Liver (tissue), 9 donors: ENCODE measurements around the gene SAA1. TPM values are rescaled to one million over a fixed set of nuclear protein-coding genes. Genes with fewer than 3 reads are reported as not detected.

ENCODE experiments used
- DNase-seq: peaks from one replicate; pipeline ENCODE4 v3.0.0-alpha.2; 2017; ENCODE audit warnings: low spot score
- H3K27ac ChIP-seq, 2 donors: one replicate each; pipeline ENCODE4 v1.7.0; 2013; ENCODE audit warnings: inconsistent platforms in 2 of 2, low read length in 2 of 2, control low read depth in 1 of 2, low read depth in 1 of 2, mild to moderate bottlenecking in 1 of 2
- H3K27me3 ChIP-seq, 4 donors: one replicate each; pipeline versions ENCODE4 v1.6.1 to v1.7.0; 2013; ENCODE audit warnings: low read length in 3 of 4, inconsistent platforms in 1 of 4, mild to moderate bottlenecking in 1 of 4, moderate library complexity in 1 of 4; ENCODE audit not compliant: control insufficient read depth in 4 of 4, insufficient read depth in 4 of 4
- H3K36me3 ChIP-seq, 4 donors: one replicate each; pipeline versions ENCODE4 v1.6.1 to v1.7.0; 2013; ENCODE audit warnings: low read length in 3 of 4, mild to moderate bottlenecking in 3 of 4, low read depth in 1 of 4, moderate library complexity in 1 of 4; ENCODE audit not compliant: control insufficient read depth in 4 of 4, insufficient read depth in 3 of 4
- H3K4me1 ChIP-seq, 4 donors: one replicate each; pipeline versions ENCODE4 v1.6.1 to v1.7.0; 2013; ENCODE audit warnings: low read length in 3 of 4, mild to moderate bottlenecking in 3 of 4, moderate library complexity in 1 of 4; ENCODE audit not compliant: control insufficient read depth in 4 of 4, insufficient read depth in 4 of 4
- H3K4me3 ChIP-seq, 3 donors: one replicate each; pipeline versions ENCODE4 v1.6.1 to v1.7.0; 2013; ENCODE audit warnings: low read length in 3 of 3, control low read depth in 1 of 3, low read depth in 1 of 3, mild to moderate bottlenecking in 1 of 3
- H3K9ac ChIP-seq, 2 donors: one replicate each; pipeline ENCODE4 v1.7.0; 2013; ENCODE audit warnings: low read length in 2 of 2, mild to moderate bottlenecking in 2 of 2, moderate library complexity in 2 of 2, control low read depth in 1 of 2, low read depth in 1 of 2
- H3K9me3 ChIP-seq, 4 donors: one replicate each; pipeline versions ENCODE4 v1.6.1 to v1.7.0; 2013; ENCODE audit warnings: low read length in 3 of 4; ENCODE audit not compliant: control insufficient read depth in 4 of 4
- ATF3 ChIP-seq: IDR thresholded peaks from 2 replicates; pipeline ENCODE4 v1.6.1; 2016; ENCODE audit warnings: antibody characterized with exemption
- CTCF ChIP-seq: fragments of 150-350 bp; IDR thresholded peaks from 2 replicates; pipeline ENCODE4 v1.5.1; 2017; ENCODE audit warnings: improper control_type of control experiment, low read depth, low read length; ENCODE audit not compliant: missing input control
- EGR1 ChIP-seq, 2 donors: IDR thresholded peaks; 2 replicates each; pipeline ENCODE4 v1.6.1; 2016 to 2018; ENCODE audit warnings: antibody characterized with exemption in 2 of 2, low read depth in 2 of 2
- FOXA1 ChIP-seq: IDR thresholded peaks from 2 replicates; pipeline ENCODE4 v1.6.1; 2016; ENCODE audit warnings: antibody characterized with exemption
- FOXA2 ChIP-seq: IDR thresholded peaks from 2 replicates; pipeline ENCODE4 v1.6.1; 2016; ENCODE audit warnings: antibody characterized with exemption
- GABPA ChIP-seq, 2 donors: IDR thresholded peaks in 1 of 2; conservative IDR thresholded peaks in 1 of 2; 2 replicates each; pipeline ENCODE4 v1.6.1; 2016; ENCODE audit warnings: antibody characterized with exemption in 2 of 2, mild to moderate bottlenecking in 1 of 2, moderate library complexity in 1 of 2
- HNF4A ChIP-seq, 2 donors: conservative IDR thresholded peaks; 2 replicates each; pipeline ENCODE4 v1.6.1; 2016; ENCODE audit warnings: antibody characterized with exemption in 2 of 2, mild to moderate bottlenecking in 2 of 2
- HNF4G ChIP-seq: IDR thresholded peaks from 2 replicates; pipeline ENCODE4 v1.6.1; 2016; ENCODE audit warnings: antibody characterized with exemption
- JUND ChIP-seq, 2 donors: IDR thresholded peaks; 2 replicates each; pipeline ENCODE4 v1.6.1; 2016; ENCODE audit warnings: antibody characterized with exemption in 2 of 2
- MAX ChIP-seq: IDR thresholded peaks from 2 replicates; pipeline ENCODE4 v1.6.1; 2016; ENCODE audit warnings: antibody characterized with exemption
- NR2F2 ChIP-seq: IDR thresholded peaks from 2 replicates; pipeline ENCODE4 v1.6.1; 2016; ENCODE audit warnings: antibody characterized with exemption
- RAD21 ChIP-seq, 2 donors: IDR thresholded peaks; 2 replicates each; pipeline ENCODE4 v1.6.1; 2016; ENCODE audit warnings: antibody characterized with exemption in 2 of 2, mild to moderate bottlenecking in 2 of 2
- REST ChIP-seq: IDR thresholded peaks from 2 replicates; pipeline ENCODE4 v1.6.1; 2016; ENCODE audit warnings: antibody characterized with exemption, mild to moderate bottlenecking
- RXRA ChIP-seq, 2 donors: IDR thresholded peaks; 2 replicates each; pipeline ENCODE4 v1.6.1; 2017 to 2018; ENCODE audit warnings: antibody characterized with exemption in 2 of 2, mild to moderate bottlenecking in 1 of 2
- SP1 ChIP-seq: IDR thresholded peaks from 2 replicates; pipeline ENCODE4 v1.6.1; 2018; ENCODE audit warnings: antibody characterized with exemption, mild to moderate bottlenecking
- TAF1 ChIP-seq: conservative IDR thresholded peaks from 2 replicates; pipeline ENCODE4 v1.6.1; 2016; ENCODE audit warnings: antibody characterized with exemption, mild to moderate bottlenecking
- YY1 ChIP-seq: IDR thresholded peaks from 2 replicates; pipeline ENCODE4 v1.6.1; 2016; ENCODE audit warnings: antibody characterized with exemption, mild to moderate bottlenecking
- ZBTB33 ChIP-seq: IDR thresholded peaks from 2 replicates; pipeline ENCODE4 v1.6.1; 2016; ENCODE audit warnings: antibody characterized with exemption
- WGBS: extraction: QIAGEN DNeasy Blood & Tissue Kit; methylation state at CpG from one replicate; pipeline ENCODE4 v1.1.7; 2013; 5-methylcytosine and 5-hydroxymethylcytosine counted together
- polyA plus RNA-seq, 2 donors: library from polyadenylated mRNA; stranded (reverse) in 1 of 2; unstranded in 1 of 2; fragments of 200-250 nt in 1 of 2; fragments of >200 nt in 1 of 2; fragmentation: Nextera tagmentation in 1 of 2; extraction: Ambion mirVana in 1 of 2; gene quantifications; one replicate each; pipeline versions ENCODE4 v1.2.1 to v1.2.3, GENCODE V29; 2013 to 2015
- total RNA-seq, 2 donors: library from RNA; depleted of rRNA; stranded (reverse); fragments of >200 nt; gene quantifications; one replicate each; pipeline ENCODE4 v1.2.3, GENCODE V29; 2014
- donor health status: healthy.
- donor health status: healthy.
- donor health status: healthy.
- donor health status: healthy.
- donor health status: healthy.

The SAA1 gene
- total and polyA plus RNA-seq, 4 donors: 20.4 to 33,277 (median 21,062) TPM

- 38% methylated on average over 2 of the region's 2 CpGs for WGBS
- Histone ChIP-seq H3K4me1 (peaks cover 0 to 27% (median 14%) of the 10 kb centered on the region in 4 donors), H3K36me3 (peaks cover 0 to 10% (median 4%) of the 10 kb centered on the region in 4 donors), H3K9me3 (no peaks in the 10 kb centered on the region), H3K9ac (peak within 1 kb of the TSS; percentile 29 to 73), H3K27me3 (no peaks in the 10 kb centered on the region), H3K4me3 (peak within 1 kb of the TSS; percentile 52 to 99 (median 97)), H3K27ac (peak within 1 kb of the TSS; percentile 66 to 80)
- TF ChIP-seq NR2F2: no peak
- no peak for TF ChIP-seq FOXA2
- peak; percentile 81 for TF ChIP-seq YY1
- peak; percentile 27 to 30 for TF ChIP-seq RAD21 (IDR thresholded peaks at IDR 0.05)
- peak; percentile 97 for TF ChIP-seq TAF1
- TF ChIP-seq ZBTB33: peak; percentile 2
- TF ChIP-seq CTCF: no peak
- TF ChIP-seq MAX: peak; percentile 53
- TF ChIP-seq FOXA1: peak; percentile 37
- peak; percentile 54 to 73 for TF ChIP-seq JUND (IDR thresholded peaks at IDR 0.05)
- TF ChIP-seq EGR1 (IDR thresholded peaks at IDR 0.05; ENCODE audit: low read depth in 2 of 2): peak in 1 of 2 donors; percentile 32
- peak; percentile 64 for TF ChIP-seq SP1
- peak; percentile 60 to 76 for TF ChIP-seq RXRA (IDR thresholded peaks at IDR 0.05)
- peak; percentile 90 to 94 for TF ChIP-seq HNF4A (conservative IDR thresholded peaks at IDR 0.05)
- no peak for TF ChIP-seq ATF3
- TF ChIP-seq REST: peak; percentile 61
- peak; percentile 56 for TF ChIP-seq HNF4G
- peak in 1 of 2 donors; percentile 26 for TF ChIP-seq GABPA (IDR thresholded peaks at IDR 0.05 in 1 of 2, conservative IDR thresholded peaks at IDR 0.05 in 1 of 2)
- no peak for DNase-seq
These were observed 29.3 kb upstream of the SAA1 start, which contains the start of gene SAA4 for GRCh38 chr11:18236664-18237356. SAA4 (minus strand) TSS chr11:18236802; CDS start chr11:18235926, 876 bp downstream.
